ENCODE measurements around the gene CAMP.

The CAMP gene

DNA sequence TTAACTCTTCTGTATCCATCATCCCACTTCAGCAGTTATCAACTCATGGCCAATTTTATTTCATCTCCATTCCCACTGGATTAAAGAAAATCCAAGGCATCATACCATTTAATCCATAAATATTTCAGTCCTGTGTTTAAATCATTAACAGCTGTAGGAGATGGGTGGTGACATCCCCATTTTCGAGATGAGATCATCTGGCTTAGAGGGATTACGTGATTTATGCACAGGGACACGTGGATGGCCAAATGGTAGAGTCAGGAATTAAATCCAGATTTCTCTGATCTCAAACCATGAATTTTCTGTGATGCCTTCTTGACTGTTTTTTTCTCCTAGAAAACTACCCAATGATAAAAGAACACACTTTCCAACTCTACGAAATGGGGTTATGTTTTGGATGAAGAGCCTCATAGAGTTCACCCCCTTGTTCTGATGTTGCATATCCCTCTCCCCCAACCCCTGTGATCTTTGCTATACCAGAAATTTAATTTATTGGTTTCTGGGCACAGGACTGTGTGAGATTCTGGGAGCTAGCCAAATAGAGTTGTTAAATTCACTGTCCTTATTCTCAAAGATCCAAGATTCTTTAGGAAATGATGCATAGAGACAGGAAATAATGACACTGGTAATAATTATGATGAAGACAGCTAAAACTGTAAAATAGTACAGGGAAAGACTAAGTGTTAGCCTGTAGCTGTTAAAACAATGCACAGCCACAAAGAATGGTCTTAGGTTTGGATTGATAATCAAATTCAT lies 25.0 kb downstream of the CAMP start:
- TF ChIP-seq, protein P1, sequence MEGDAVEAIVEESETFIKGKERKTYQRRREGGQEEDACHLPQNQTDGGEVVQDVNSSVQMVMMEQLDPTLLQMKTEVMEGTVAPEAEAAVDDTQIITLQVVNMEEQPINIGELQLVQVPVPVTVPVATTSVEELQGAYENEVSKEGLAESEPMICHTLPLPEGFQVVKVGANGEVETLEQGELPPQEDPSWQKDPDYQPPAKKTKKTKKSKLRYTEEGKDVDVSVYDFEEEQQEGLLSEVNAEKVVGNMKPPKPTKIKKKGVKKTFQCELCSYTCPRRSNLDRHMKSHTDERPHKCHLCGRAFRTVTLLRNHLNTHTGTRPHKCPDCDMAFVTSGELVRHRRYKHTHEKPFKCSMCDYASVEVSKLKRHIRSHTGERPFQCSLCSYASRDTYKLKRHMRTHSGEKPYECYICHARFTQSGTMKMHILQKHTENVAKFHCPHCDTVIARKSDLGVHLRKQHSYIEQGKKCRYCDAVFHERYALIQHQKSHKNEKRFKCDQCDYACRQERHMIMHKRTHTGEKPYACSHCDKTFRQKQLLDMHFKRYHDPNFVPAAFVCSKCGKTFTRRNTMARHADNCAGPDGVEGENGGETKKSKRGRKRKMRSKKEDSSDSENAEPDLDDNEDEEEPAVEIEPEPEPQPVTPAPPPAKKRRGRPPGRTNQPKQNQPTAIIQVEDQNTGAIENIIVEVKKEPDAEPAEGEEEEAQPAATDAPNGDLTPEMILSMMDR (IDR thresholded peaks at IDR 0.05; ENCODE audit: extremely low read depth, missing control alignments): no peak
- no peak for DNase-seq (ENCODE audit: low spot score)

DNA sequence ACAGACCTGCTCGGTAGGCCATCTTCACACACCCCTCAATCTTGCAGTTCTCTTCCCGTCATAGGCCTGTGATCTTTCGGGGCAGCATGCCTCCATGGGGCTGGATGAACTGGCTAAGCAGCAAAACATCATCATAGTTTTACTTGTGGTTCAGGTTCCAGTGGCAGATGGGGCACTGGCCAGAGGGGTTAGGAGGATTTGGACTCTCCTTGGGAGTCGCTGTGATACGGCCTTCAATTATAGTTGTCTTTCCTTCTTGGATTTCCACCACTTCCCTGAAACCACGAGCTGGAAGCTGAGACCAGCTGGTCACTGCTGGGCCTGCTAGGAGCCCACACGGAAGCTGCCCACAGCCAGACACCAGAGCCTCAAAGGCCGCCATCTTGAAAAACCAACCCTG lies 33.3 kb downstream of the CAMP start:
- no peak for DNase-seq (ENCODE audit: low spot score)
- TF ChIP-seq, protein P1 (IDR thresholded peaks at IDR 0.05; ENCODE audit: extremely low read depth, missing control alignments): no peak

DNA sequence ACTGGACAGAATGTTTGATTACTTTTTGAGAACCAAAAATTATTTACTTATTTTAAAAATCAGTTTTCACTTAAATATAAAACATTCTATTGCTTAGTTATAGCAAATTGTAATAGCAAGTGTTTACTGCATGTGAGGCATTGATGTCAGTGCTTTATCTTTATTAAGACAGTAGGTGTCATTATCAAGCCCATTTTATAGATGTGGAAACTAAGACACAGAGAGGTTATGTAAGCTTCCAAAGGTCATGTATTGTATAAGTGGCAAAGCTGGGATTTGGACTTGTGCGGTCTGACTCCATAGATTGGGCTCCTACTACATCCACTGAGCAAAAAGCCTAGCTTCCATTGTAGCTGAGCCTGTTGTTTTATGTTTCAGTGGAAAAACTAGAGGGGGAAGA lies 35.2 kb downstream of the CAMP start:
- DNase-seq (ENCODE audit: low spot score): no peak
- TF ChIP-seq, protein P1 (IDR thresholded peaks at IDR 0.05; ENCODE audit: extremely low read depth, missing control alignments): no peak

DNA sequence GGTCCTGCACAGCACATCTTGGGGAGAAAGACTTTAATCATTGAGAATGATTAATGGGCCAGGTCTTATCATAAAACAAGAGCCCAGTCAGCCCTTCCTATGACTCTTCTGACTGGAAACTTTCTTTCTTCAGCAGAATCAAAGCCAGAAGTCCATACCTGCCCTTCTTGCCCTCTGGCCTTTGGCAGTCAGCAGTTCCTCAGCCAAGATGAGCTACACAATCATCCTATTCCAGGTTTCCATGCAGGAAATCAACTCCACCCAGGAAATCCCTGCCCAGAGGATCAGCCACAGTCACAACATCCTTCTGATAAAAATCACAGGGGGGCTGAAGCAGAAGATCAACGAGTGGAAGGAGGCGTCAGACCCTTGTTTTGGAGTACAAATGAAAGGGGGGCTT lies 44.5 kb downstream of the CAMP start:
- TF ChIP-seq, protein P1 (IDR thresholded peaks at IDR 0.05; ENCODE audit: extremely low read depth, missing control alignments): no peak

GRCh38 chr3:48268381-48268935 lies 45.2 kb downstream of the CAMP start:
- DNase-seq (ENCODE audit: low spot score): no peak
- TF ChIP-seq, protein P1 (IDR thresholded peaks at IDR 0.05; ENCODE audit: extremely low read depth, missing control alignments): no peak

More for the DNA sequence above, 44.5 kb downstream of the CAMP start:
- DNase-seq (ENCODE audit: low spot score): no peak

DNA sequence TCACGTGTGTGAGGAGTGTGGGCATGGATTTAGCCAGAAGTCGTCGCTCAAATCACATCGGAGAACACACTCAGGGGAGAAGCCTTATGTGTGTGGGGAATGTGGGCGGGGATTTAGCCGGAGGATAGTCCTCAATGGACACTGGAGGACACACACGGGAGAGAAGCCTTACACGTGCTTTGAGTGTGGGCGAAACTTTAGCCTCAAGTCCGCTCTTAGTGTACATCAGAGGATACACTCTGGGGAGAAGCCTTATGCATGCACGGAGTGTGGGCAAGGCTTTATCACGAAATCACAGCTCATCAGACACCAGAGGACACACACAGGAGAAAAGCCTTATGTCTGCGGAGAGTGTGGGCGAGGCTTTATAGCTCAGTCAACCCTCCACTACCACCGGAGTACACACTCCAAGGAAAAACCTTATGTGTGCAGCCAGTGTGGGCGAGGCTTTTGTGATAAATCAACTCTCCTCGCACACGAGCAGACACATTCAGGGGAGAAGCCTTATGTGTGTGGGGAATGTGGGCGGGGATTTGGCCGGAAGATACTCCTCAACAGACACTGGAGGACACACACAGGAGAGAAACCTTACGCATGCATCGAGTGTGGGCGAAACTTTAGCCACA lies 45.8 kb downstream of the CAMP start:
- TF ChIP-seq, protein P1 (IDR thresholded peaks at IDR 0.05; ENCODE audit: extremely low read depth, missing control alignments): no peak
- DNase-seq (ENCODE audit: low spot score): no peak

DNA sequence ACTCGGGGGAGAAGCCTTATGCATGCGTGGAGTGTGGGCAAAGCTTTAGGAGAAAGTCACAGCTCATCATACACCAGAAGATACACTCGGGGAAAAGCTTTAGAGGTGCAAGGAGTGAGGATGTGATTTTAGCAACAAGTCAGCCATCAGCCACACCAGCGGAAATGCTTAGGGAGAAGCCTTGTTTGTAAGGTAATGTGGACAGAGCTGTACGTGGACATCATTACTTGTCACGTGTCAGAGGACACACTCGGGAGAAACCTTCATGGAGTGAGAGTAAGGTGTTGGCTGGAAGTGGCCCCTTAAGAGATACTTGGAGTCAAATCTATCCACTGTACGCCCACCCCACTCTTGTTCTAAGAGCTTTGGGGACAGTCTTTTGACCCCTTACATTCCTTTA lies 46.3 kb downstream of the CAMP start:
- DNase-seq (ENCODE audit: low spot score): no peak
- TF ChIP-seq, protein P1 (IDR thresholded peaks at IDR 0.05; ENCODE audit: extremely low read depth, missing control alignments): no peak
